Activated CD8-positive, alpha-beta T cell treated with anti-CD3 and anti-CD28 coated beads for 36 hours (primary cell): Measurements from ENCODE around the gene ANKRD33. TPM values are rescaled to one million over a fixed set of nuclear protein-coding genes. Genes with fewer than 3 reads are reported as not detected.

Source experiments
- ATAC-seq: fragments of 200-7000 bp; cut with Tn5 transposase; one replicate; pipeline ENCODE4 v1.10.0; 2021; ENCODE audit warnings: mild to moderate bottlenecking, moderate library complexity
- CTCF ChIA-PET: fragments of 350-600 bp; sonication (Branson Sonifier 250); formaldehyde crosslinking; loops from one replicate; lab custom pipeline; 2021; ENCODE audit warnings: antibody characterized with exemption; lab: Charles Lee
- POLR2A ChIA-PET: fragments of 350-600 bp; sonication (Branson Sonifier 250); formaldehyde crosslinking; loops from one replicate; lab custom pipeline; 2021; ENCODE audit warnings: antibody characterized with exemption; lab: Charles Lee
- DNase-seq: peaks from one replicate; pipeline ENCODE4 v3.0.0-alpha.2; 2020
- H3K27ac Mint-ChIP-seq: one replicate; pipeline ENCODE4 v1.8.0; 2021; ENCODE audit warnings: mild to moderate bottlenecking, mixed read lengths
- H3K27me3 Mint-ChIP-seq: one replicate; pipeline ENCODE4 v1.8.0; 2021; ENCODE audit warnings: mixed read lengths
- H3K36me3 Mint-ChIP-seq: one replicate; pipeline ENCODE4 v1.8.0; 2021; ENCODE audit warnings: low read depth, mixed read lengths
- H3K4me1 Mint-ChIP-seq: one replicate; pipeline ENCODE4 v1.8.0; 2021; ENCODE audit warnings: low read depth, mixed read lengths
- H3K4me3 Mint-ChIP-seq: one replicate; pipeline ENCODE4 v1.8.0; 2021; ENCODE audit warnings: mild to moderate bottlenecking, moderate library complexity, mixed read lengths
- H3K9me3 Mint-ChIP-seq: one replicate; pipeline ENCODE4 v1.8.0; 2021; ENCODE audit warnings: mixed read lengths
- intact Hi-C: fragments of 100-400 bp; cut with micrococcal nuclease; formaldehyde crosslinking; loops from one replicate; pipeline ENCODE4 v1.10.0; 2022
- total RNA-seq, 2 experiments: library from RNA; stranded (reverse); gene quantifications; one replicate each; pipeline ENCODE4 v1.2.3, GENCODE V29; 2021
- TF ChIP-seq, protein P1 (sequence below): fragments of 200-600 bp; IDR thresholded peaks from one replicate; pipeline ENCODE4 v1.8.0; 2022; ENCODE audit warnings: antibody characterized with exemption, mild to moderate bottlenecking

ANKRD33 gene
- total RNA-seq, 2 experiments from 2014 or later: not detected

DNA sequence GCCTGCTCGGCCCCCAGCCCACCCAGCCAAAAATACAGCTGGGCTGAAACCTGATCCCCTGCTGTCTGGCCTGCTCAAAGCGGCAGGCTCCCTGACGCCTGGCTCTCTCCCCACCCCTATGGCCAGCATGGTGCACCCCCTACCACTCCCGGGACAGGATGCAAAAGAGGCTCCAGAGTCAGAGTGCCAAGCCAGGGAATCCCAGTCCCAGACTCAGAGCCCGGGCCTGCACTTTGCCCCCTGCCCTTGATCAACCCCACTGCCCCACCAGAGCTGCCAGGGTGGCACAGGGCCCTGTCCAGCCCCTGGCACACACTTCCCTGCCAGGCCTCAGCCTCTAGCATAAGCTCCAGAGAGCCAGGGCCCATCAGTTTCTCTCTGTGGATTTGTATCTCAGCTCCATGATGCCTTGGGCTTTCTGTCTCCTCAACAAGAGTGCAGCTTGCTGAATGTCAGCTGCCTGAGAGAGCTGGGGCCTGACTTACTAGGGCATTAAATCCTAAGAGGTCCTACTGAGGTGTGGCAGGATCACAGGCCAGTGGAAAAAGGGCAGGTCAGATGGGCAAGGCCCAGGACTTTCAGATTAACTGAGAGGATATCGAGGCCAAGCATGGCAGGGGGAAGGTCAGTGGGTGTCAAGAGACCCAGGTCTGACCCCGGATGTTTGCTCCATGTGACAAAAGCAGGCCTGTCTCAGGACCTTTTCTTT, 33.3 kb downstream of the ANKRD33 start:
- intact Hi-C loops: no loop called here
- POLR2A ChIA-PET: no interaction called here
- ATAC-seq: no peak

DNA sequence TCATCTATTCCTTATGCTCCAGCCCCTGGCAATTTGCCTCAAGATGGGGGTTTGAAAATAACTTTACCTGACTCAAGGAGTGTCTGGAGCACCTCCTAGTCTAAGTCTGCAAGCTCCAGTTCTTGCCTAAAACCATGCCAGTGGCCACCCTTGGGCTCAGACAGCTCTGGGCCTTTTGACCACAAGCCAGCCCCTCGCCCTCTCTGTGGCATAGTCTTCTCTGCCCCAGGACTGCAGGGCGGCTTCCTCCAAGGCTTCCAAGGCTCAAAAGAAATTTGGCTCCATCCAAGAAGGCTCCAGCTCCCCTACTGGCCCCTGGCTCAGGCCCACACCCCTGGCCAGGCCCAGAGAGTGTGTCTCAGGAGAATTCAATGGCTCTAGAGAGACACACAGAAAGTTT, 34.2 kb downstream of the ANKRD33 start:
- ChIA-PET CTCF (interaction anchor here (0.9 to 2.4 kb wide), 17 partner anchors 14 to 485 kb away, joined by 3 to 15 read pairs (median 4); partner anchors contain the start of genes ACVR1B and ACVRL1), POLR2A (interaction anchor here (1.2 kb wide), 1 partner anchor 12 kb away, joined by 3 read pairs; no protein-coding TSS in a partner anchor)

More for the DNA sequence above, 33.3 kb downstream of the ANKRD33 start:
- CTCF ChIA-PET: interaction anchor here (1.1 to 1.8 kb wide), 5 partner anchors 14 to 389 kb away, joined by 3 to 4 read pairs (median 3); partner anchors contain the start of gene ACVRL1
- DNase-seq: no peak
- H3K4me1 Mint-ChIP-seq: peaks cover 6% of the 10 kb centered on the region
- no peaks in the 10 kb centered on the region for H3K27me3 Mint-ChIP-seq
- no peak overlapping the region for H3K4me3 Mint-ChIP-seq
- no peak overlapping the region for H3K27ac Mint-ChIP-seq
- no peaks in the 10 kb centered on the region for H3K9me3 Mint-ChIP-seq
- no peaks in the 10 kb centered on the region for H3K36me3 Mint-ChIP-seq
- TF ChIP-seq, protein P1, sequence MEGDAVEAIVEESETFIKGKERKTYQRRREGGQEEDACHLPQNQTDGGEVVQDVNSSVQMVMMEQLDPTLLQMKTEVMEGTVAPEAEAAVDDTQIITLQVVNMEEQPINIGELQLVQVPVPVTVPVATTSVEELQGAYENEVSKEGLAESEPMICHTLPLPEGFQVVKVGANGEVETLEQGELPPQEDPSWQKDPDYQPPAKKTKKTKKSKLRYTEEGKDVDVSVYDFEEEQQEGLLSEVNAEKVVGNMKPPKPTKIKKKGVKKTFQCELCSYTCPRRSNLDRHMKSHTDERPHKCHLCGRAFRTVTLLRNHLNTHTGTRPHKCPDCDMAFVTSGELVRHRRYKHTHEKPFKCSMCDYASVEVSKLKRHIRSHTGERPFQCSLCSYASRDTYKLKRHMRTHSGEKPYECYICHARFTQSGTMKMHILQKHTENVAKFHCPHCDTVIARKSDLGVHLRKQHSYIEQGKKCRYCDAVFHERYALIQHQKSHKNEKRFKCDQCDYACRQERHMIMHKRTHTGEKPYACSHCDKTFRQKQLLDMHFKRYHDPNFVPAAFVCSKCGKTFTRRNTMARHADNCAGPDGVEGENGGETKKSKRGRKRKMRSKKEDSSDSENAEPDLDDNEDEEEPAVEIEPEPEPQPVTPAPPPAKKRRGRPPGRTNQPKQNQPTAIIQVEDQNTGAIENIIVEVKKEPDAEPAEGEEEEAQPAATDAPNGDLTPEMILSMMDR: no peak

DNA sequence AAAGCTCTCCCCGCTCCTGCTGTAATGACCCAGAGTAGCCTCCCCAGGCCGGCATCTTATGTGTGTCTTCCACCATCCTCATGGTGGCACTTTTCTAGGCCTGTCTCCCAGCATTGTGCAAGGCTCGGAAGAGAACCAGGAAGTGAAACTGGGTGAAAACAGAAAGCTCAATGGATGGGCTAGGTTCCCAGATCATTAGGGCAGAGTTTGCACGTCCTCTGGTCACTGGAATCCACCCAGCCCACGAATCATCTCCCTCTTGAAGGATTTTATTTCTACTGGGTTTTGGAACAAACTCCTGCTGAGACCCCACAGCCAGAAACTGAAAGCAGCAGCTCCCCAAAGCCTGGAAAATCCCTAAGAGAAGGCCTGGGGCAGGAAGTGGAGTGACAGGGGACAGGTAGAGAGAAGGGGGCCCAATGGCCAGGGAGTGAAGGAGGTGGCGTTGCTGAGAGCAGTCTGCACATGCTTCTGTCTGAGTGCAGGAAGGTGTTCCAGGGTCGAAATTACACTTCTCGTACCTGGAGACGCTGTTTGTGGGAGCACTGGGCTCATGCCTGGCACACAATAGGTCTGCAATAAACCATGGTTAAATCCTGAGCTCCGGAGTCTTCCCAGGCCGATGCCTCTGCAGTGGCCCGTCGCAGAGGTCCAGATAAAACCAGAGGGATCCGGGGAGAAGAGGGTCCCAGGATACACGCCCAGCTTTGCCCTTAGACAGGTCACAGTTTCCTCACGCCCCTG, 35.0 kb downstream of the ANKRD33 start:
- no peaks in the 10 kb centered on the region for H3K27me3 Mint-ChIP-seq
- H3K27ac Mint-ChIP-seq: no peak overlapping the region
- POLR2A ChIA-PET: interaction anchor here (1.0 to 1.2 kb wide), 2 partner anchors 11 to 37 kb away, joined by 3 to 4 read pairs; no protein-coding TSS in a partner anchor
- CTCF ChIA-PET: interaction anchor here (0.6 to 2.4 kb wide), 34 partner anchors 8 to 484 kb away, joined by 3 to 16 read pairs (median 4); partner anchors contain the start of genes ACVR1B and ACVRL1
- DNase-seq (no peak), ATAC-seq (no peak)
- H3K9me3 Mint-ChIP-seq: no peaks in the 10 kb centered on the region
- H3K4me3 Mint-ChIP-seq: no peak overlapping the region
- H3K4me1 Mint-ChIP-seq: peaks cover 6% of the 10 kb centered on the region
- no peaks in the 10 kb centered on the region for H3K36me3 Mint-ChIP-seq
- TF ChIP-seq, protein P1: no peak
- intact Hi-C loops: no loop called here

More for the DNA sequence above, 34.2 kb downstream of the ANKRD33 start:
- peaks cover 6% of the 10 kb centered on the region for H3K4me1 Mint-ChIP-seq
- no peak overlapping the region for H3K4me3 Mint-ChIP-seq
- no peaks in the 10 kb centered on the region for H3K9me3 Mint-ChIP-seq
- ATAC-seq (no peak), DNase-seq (no peak)
- no peaks in the 10 kb centered on the region for H3K36me3 Mint-ChIP-seq
- no peak overlapping the region for H3K27ac Mint-ChIP-seq
- H3K27me3 Mint-ChIP-seq: no peaks in the 10 kb centered on the region
- TF ChIP-seq, protein P1: no peak
- intact Hi-C loops: no loop called here

DNA sequence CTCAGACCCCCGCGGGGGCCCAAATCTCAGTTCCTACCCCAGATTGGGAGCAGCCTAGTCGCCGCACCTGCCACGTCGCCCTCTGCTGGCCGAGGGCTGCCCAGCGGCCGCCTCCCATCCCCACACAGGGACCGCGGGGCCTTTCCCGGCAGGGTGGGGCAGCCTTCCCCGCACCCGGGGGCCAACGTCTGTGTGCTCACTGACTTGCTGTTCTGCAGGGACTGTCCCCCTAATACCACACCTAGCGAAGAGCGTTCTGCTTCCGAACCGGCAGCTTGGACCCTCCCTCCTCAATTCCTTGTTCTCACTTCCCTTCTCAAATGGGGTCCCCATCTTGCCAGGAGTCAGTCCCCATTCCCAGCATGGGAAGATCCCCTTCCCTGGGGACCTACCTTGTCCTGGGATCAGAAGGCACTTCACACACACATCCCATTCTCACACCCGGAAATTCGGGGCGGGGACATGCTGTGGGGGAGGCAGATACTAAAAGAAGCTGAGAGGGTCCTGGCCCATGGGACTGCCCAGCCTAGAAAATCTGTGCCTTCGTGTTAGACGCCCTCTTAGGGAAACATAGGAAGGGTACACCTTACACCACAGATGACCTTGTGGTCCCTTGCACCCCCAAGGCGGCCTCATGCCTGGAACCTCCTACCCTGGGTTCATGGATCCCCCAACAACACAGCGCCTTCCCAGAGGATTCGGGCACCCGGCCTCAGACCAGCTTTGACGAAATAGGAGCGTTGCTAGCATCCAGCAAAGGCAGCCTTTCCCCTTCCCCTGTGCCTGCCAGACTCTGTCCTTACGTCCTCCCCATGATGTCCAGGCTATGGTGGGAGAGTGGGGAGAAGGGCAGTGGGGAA, 35.8 kb downstream of the ANKRD33 start:
- H3K27me3 Mint-ChIP-seq: no peaks in the 10 kb centered on the region
- H3K9me3 Mint-ChIP-seq: no peaks in the 10 kb centered on the region
- H3K4me3 Mint-ChIP-seq: no peak overlapping the region
- ATAC-seq (peak; percentile 89), DNase-seq (peak; percentile 73)
- CTCF ChIA-PET: interaction anchor here (0.6 to 2.4 kb wide), 33 partner anchors 8 to 295 kb away, joined by 3 to 16 read pairs (median 4); partner anchors contain the start of genes ACVR1B and ACVRL1
- peaks cover 6% of the 10 kb centered on the region for H3K4me1 Mint-ChIP-seq
- POLR2A ChIA-PET: interaction anchor here (1.0 kb wide), 1 partner anchor 38 kb away, joined by 4 read pairs; no protein-coding TSS in a partner anchor
- no peak overlapping the region for H3K27ac Mint-ChIP-seq
- TF ChIP-seq, protein P1: peak; percentile 91
- intact Hi-C loops: no loop called here
- no peaks in the 10 kb centered on the region for H3K36me3 Mint-ChIP-seq
